ENCODE measurements around the gene RFTN1.

DNA sequence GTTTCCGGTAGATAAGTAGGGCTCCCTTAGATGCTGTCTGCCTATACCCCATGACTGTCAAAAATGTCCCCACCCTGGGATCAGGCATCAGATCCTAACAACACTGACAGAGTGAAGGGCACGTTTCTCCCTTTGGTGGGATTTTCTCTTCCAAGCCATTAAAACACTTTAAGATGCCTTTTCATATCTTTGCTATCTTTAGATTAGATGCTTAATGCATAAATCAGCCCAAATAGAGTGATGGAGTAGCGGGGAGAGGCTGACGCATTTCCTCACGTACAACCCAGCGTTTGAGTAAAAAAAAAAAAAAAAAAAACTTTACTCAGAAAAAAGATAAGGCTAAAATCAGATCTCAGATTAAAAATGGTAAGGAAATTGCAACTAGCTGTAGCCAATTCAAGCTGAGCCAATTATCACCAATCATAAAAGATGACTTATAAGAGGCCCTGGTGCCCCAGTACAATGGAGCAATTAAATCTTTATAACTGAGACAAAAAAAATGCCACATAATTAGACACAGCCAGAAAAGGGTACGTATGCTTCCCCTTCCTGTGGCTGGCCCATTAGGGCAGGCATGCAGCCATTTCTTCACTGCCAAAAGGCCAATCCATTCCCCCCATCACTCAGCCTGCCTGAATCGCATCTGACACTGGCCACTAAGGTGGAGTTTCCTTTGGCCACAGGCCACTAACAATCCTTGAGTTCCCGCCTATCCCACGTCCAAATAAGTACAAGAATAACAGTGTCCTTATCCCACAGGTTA is 45.0 kb downstream of the RFTN1 start:
- TF ChIP-seq, protein P1, sequence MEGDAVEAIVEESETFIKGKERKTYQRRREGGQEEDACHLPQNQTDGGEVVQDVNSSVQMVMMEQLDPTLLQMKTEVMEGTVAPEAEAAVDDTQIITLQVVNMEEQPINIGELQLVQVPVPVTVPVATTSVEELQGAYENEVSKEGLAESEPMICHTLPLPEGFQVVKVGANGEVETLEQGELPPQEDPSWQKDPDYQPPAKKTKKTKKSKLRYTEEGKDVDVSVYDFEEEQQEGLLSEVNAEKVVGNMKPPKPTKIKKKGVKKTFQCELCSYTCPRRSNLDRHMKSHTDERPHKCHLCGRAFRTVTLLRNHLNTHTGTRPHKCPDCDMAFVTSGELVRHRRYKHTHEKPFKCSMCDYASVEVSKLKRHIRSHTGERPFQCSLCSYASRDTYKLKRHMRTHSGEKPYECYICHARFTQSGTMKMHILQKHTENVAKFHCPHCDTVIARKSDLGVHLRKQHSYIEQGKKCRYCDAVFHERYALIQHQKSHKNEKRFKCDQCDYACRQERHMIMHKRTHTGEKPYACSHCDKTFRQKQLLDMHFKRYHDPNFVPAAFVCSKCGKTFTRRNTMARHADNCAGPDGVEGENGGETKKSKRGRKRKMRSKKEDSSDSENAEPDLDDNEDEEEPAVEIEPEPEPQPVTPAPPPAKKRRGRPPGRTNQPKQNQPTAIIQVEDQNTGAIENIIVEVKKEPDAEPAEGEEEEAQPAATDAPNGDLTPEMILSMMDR (IDR thresholded peaks at IDR 0.05) = no peak
- no peak for TF ChIP-seq POLR2A (IDR thresholded peaks at IDR 0.05)

Data from uterus (tissue), 2 donors.